GM04504 (cell line): ENCODE data around the gene SIM2.

Experiments
- DNase-seq: peaks from one replicate; pipeline ENCODE4 v3.0.0-alpha.2; 2012; ENCODE audit warnings: low read depth

The SIM2 gene

GRCh38 chr21:36735201-36735515, 36.2 kb downstream of the SIM2 start:
- DNase-seq, result no peak

- no peak for DNase-seq
Observed at GRCh38 chr21:36735724-36736320, 36.9 kb downstream of the SIM2 start.

DNA sequence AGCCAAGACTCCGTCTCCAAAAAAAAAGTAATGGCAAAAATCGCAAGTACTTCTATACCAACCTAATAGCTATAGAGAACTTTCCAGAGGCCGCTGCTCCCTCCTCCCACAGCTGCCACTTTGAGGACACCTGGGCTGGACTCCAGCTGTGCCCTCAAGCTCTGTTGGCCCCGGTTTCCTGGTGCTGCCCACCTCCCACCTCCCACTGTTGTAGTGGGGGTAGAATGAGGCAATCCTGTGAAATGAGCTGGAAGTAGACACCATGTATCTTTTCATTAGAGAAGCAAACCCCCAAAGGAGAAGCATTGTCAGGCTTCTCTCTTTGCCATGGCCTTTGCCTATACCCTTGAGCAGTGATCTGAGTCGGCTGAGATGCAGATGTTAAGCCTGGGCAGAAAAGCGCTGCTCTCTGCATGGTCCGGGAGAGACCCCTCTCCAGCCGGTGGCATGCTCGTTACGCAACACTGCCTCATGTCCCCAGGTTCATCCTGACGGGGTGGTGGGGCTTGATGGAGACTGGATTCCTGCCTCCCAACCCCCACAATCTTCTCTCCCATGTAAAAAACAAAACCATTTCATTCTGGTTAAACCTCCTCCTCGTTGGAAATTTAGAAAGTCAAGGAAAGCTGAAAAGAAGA, 39.7 kb downstream of the SIM2 start:
- DNase-seq, result no peak

GRCh38 chr21:36741506-36741905, 42.6 kb downstream of the SIM2 start:
- no peak for DNase-seq

- no peak for DNase-seq
Observed at GRCh38 chr21:36743008-36743407, 44.1 kb downstream of the SIM2 start.

GRCh38 chr21:36743446-36743845, 44.5 kb downstream of the SIM2 start:
- no peak for DNase-seq

GRCh38 chr21:36744190-36744559, 45.3 kb downstream of the SIM2 start:
- DNase-seq, result no peak

DNA sequence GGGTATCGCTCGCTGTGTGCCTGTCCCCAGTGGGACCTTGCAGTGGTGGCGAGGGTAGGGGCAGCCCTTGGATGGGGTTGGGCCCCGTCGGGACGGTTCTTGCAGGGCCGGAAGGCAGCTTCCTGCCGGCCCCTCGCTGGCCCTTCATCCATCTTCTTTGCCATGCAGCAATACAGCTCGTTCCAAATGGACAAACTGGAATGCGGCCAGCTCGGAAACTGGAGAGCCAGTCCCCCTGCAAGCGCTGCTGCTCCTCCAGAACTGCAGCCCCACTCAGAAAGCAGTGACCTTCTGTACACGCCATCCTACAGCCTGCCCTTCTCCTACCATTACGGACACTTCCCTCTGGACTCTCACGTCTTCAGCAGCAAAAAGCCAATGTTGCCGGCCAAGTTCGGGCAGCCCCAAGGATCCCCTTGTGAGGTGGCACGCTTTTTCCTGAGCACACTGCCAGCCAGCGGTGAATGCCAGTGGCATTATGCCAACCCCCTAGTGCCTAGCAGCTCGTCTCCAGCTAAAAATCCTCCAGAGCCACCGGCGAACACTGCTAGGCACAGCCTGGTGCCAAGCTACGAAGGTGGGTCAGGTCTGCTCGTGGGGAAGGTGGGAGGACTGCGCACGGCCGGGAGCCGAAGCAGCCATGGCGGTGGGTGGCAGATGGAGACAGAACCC, 45.8 kb downstream of the SIM2 start:
- no peak for DNase-seq

DNA sequence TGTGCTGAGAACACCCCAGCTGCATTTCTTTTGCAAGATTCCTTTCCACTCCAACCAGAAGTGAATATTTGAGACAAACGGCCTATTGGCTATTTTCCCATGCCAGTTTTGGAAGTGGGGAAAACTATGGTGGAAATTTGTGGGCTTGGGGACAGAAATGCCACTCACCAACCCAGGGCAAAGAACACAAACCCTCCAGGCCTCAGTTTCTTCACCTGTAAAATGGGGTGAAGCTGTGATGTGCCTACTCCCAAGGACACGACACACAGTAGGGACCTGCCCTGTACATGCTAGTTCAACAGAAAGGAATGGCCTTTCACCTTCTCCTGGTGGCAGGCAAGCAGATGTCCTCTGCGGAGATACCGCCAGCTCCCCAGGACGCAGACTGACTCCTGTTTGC, 46.5 kb downstream of the SIM2 start:
- DNase-seq, result no peak

DNA sequence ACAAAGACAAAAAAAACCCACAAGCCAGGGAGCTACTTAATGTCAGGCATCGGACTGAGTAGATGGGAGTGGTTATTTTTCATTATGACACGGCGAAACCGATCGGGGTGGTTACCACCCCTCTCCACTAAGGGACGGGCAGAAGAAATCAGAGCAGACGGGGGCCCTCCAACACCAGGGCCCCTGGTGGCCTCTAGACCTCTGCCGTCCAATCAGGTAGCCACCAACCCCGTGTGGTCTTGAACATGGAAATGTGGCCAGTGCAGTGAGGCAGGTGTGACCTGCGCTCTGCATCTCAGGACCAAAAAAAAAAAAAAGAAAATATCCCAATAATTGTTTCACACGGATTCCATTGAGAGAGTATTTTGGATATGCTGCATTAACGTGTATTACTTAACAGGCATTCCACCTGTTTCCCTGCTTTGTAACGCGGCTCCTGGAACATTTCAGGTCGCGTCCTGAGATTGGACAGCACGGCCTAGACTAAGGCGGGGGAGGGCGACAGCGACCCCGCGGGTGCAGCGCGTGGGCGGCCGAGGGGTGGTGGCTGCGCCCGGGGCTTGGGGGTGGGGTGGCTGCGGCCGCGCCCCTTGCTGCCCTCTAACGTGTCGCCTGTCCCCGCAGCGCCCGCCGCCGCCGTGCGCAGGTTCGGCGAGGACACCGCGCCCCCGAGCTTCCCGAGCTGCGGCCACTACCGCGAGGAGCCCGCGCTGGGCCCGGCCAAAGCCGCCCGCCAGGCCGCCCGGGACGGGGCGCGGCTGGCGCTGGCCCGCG, 48.3 kb downstream of the SIM2 start:
- DNase-seq, result no peak

DNA sequence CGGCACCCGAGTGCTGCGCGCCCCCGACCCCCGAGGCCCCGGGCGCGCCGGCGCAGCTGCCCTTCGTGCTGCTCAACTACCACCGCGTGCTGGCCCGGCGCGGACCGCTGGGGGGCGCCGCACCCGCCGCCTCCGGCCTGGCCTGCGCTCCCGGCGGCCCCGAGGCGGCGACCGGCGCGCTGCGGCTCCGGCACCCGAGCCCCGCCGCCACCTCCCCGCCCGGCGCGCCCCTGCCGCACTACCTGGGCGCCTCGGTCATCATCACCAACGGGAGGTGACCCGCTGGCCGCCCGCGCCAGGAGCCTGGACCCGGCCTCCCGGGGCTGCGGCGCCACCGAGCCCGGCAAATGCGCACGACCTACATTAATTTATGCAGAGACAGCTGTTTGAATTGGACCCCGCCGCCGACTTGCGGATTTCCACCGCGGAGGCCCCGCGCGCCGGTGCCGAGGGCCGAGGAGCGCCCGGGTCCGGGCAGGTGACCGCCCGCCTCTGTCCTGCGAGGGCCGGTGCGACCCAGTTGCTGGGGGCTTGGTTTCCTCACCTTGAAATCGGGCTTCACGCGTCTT, 49.0 kb downstream of the SIM2 start:
- DNase-seq, result no peak

- no peak for DNase-seq
Observed at GRCh38 chr21:36749935-36750575, 51.1 kb downstream of the SIM2 start.

DNA sequence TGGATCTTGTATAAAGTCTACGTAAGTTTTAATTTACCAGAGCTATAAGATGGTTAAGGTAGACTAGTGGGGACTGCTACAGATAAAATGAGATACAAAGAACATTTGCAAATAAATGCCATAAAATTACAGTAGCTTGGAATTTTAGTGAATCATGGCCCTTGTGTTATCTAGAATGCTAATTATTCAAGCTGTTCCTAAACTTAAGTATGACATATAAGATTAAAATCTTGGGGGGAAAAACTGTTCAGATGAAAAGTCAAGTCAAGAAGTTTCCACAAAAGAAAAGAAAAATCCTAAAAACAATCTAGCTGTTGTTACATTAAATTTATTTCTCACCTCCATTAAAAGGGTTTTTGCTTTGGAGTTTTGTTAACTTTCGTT, 51.7 kb downstream of the SIM2 start:
- DNase-seq, result no peak

GRCh38 chr21:36751383-36751782, 52.5 kb downstream of the SIM2 start:
- DNase-seq, result no peak

- DNase-seq, result no peak
Observed at GRCh38 chr21:36753556-36753955, 54.6 kb downstream of the SIM2 start.

DNA sequence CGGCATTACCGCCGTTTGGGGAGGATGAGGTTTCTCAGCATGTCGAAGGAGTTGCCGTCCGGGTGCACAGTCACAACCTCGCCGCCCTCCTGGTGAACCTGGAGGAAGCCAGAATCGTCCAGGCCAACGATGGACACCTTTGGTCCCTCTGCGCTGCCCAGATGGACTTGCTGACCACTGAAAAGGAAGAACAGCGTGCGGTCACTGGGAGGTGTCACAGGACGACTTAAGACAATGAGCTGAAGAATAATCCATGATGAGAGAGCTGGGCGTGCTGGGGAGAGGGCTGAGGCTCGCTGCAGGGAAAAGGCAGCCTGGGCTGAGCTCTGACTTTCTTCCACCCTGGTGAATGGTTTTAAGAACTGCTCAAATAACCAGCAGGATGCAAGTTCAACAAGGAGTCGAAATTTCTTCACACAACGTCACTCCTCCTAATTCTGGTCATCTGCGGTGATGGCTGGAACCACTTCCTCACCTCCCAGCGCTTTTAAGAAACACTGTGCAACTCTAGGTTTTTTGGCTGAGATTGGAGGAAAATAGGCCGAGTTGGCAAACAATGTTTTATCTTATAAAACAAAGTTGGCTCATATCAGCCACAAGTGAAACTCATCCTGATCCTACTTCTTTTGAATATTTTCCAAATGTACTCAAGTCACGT, 55.5 kb downstream of the SIM2 start:
- DNase-seq, result no peak

DNA sequence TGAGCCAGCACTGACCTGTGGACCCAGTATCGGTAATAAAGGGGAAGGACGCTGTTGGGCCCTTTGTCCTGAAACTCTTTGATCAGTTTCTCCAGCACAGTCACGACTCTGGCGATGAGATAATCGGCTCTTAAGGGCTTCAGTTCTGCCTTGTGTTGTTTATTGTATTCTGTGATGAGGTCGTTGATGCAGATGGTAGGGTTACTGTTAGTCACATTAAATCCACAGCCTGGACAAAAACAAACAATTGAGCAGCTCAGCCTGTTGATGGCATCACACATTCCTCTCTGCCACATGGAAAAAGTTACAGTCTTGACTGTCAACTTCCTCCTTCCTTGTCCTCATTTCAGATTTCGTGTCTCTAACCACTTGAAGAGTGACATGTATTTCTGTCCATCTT, 57.6 kb downstream of the SIM2 start:
- no peak for DNase-seq

GRCh38 chr21:36757196-36757595, 58.3 kb downstream of the SIM2 start:
- DNase-seq, result no peak

GRCh38 chr21:36759348-36760083, 60.6 kb downstream of the SIM2 start:
- DNase-seq, result no peak

DNA sequence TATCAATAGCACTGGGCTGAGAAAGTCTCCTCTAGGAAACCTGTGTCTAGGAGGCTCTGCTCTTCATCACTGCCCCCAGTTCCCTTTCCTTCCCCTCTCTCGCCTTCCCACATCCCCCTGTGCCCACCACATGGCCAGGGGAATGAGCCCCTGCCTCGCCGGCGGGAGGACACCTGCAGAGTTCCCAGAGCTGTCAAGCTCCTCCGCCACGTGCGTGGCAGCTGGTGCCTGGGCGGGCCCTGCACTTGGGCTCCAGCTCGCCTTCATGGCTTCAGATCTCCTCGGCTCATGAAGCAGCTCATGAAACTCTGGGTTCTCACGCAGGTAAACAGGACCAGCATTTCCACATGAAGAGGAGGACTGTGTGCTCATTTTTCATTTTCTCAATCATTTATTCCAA, 62.8 kb downstream of the SIM2 start:
- DNase-seq, result no peak

- DNase-seq, result no peak
Observed at GRCh38 chr21:36762642-36763041, 63.7 kb downstream of the SIM2 start.
